ENCODE results near the gene RTL10.

GRCh38 chr22:19903031-19903430 lies 48.4 kb upstream of the RTL10 start:
- TF ChIP-seq TAF1 (IDR thresholded peaks at IDR 0.05; ENCODE audit: borderline replicate concordance, insufficient read depth, low read length) (no peak), POLR2AphosphoS5 (IDR thresholded peaks at IDR 0.05; ENCODE audit: low read depth, low read length) (no peak)
